CD14-positive monocyte (primary cell): ENCODE measurements around the gene MLLT10. TPM values are rescaled to one million over a fixed set of nuclear protein-coding genes. Genes with fewer than 3 reads are reported as not detected.

Experiments
- DNase-seq, 3 donors: peaks; one replicate each; pipeline ENCODE4 v3.0.0-alpha.2; 2011 to 2022
- H2AFZ ChIP-seq: 2 replicates; pipeline ENCODE4 v1.6.0; 2012; ENCODE audit warnings: mild to moderate bottlenecking, low read depth, low read length, inconsistent platforms; ENCODE audit not compliant: insufficient read depth, poor library complexity, severe bottlenecking
- H3K27ac ChIP-seq, 2 donors: 1 replicate in 1 of 2; 2 replicates in 1 of 2; pipeline ENCODE4 v1.5.1; 2012 to 2013; ENCODE audit warnings: low read length in 2 of 2, control low read depth in 1 of 2, inconsistent platforms in 1 of 2, low read depth in 1 of 2, mild to moderate bottlenecking in 1 of 2
- H3K27me3 ChIP-seq, 2 donors: one replicate each; pipeline versions ENCODE4 v1.6.0 to v1.6.1; 2011 to 2013; ENCODE audit warnings: low read length in 2 of 2; ENCODE audit not compliant: control insufficient read depth in 2 of 2, insufficient read depth in 2 of 2
- H3K36me3 ChIP-seq, 2 donors: replicated peaks in 1 of 2; 1 replicate in 1 of 2; 2 replicates in 1 of 2; pipeline versions ENCODE4 v1.5.1 to v1.6.1; 2012 to 2013; ENCODE audit warnings: low read length in 2 of 2, control low read depth in 1 of 2, inconsistent platforms in 1 of 2, mild to moderate bottlenecking in 1 of 2; ENCODE audit not compliant: insufficient read depth in 2 of 2, control insufficient read depth in 1 of 2
- H3K4me1 ChIP-seq, 2 donors: 1 replicate in 1 of 2; 2 replicates in 1 of 2; pipeline versions ENCODE4 v1.5.1 to v1.6.1; 2012 to 2013; ENCODE audit warnings: low read length in 2 of 2, control low read depth in 1 of 2, inconsistent platforms in 1 of 2, mild to moderate bottlenecking in 1 of 2, moderate library complexity in 1 of 2; ENCODE audit not compliant: insufficient read depth in 2 of 2, control insufficient read depth in 1 of 2
- H3K4me2 ChIP-seq: replicated peaks from 2 replicates; pipeline ENCODE3; 2012; ENCODE audit warnings: low read length, moderate library complexity, mild to moderate bottlenecking; ENCODE audit not compliant: poor library complexity, severe bottlenecking; ENCODE audit errors: extremely low read depth
- H3K4me3 ChIP-seq, 3 experiments: fragments of 200-600 bp in 1 of 3; sonication (generic) in 1 of 3; replicated peaks in 1 of 3; 1 replicate in 2 of 3; 2 replicates in 1 of 3; pipeline ENCODE4 v1.5.1; 2011 to 2013; ENCODE audit warnings: low read length in 3 of 3, mild to moderate bottlenecking in 3 of 3, control low read depth in 2 of 3, low read depth in 2 of 3, inconsistent platforms in 1 of 3, moderate library complexity in 1 of 3
- H3K79me2 ChIP-seq: 2 replicates; pipeline ENCODE4 v1.6.0; 2012; ENCODE audit warnings: mild to moderate bottlenecking, control low read depth, inconsistent platforms, low read length, moderate library complexity; ENCODE audit not compliant: insufficient read depth
- H3K9ac ChIP-seq: 2 replicates; pipeline ENCODE4 v1.6.0; 2017; ENCODE audit warnings: low read length, mild to moderate bottlenecking; ENCODE audit not compliant: insufficient read depth, poor library complexity, severe bottlenecking
- H3K9me3 ChIP-seq, 2 donors: replicated peaks in 1 of 2; 1 replicate in 1 of 2; 2 replicates in 1 of 2; pipeline versions ENCODE4 v1.5.1 to v1.6.1; 2012 to 2013; ENCODE audit warnings: low read length in 2 of 2, control low read depth in 1 of 2; ENCODE audit not compliant: control insufficient read depth in 1 of 2, insufficient read depth in 1 of 2
- H4K20me1 ChIP-seq: 2 replicates; pipeline ENCODE4 v1.6.0; 2012; ENCODE audit warnings: mild to moderate bottlenecking, low read length, control low read depth, moderate library complexity; ENCODE audit not compliant: insufficient read depth
- H3K27ac Mint-ChIP-seq, 7 donors: one replicate each; pipeline ENCODE4 v1.8.0; 2020; ENCODE audit warnings: mild to moderate bottlenecking in 7 of 7, mixed read lengths in 7 of 7, moderate library complexity in 6 of 7, inconsistent platforms in 2 of 7
- H3K27me3 Mint-ChIP-seq, 3 donors: one replicate each; pipeline ENCODE4 v1.8.0; 2021 to 2022; ENCODE audit warnings: low read depth in 3 of 3, mild to moderate bottlenecking in 3 of 3, mixed read lengths in 3 of 3, moderate library complexity in 3 of 3, inconsistent platforms in 1 of 3
- H3K36me3 Mint-ChIP-seq, 2 donors: one replicate each; pipeline ENCODE4 v1.8.0; 2020; ENCODE audit warnings: mixed read lengths in 2 of 2, inconsistent platforms in 1 of 2, mild to moderate bottlenecking in 1 of 2
- H3K4me1 Mint-ChIP-seq: one replicate; pipeline ENCODE4 v1.8.0; 2020; ENCODE audit warnings: mild to moderate bottlenecking, mixed read lengths
- H3K4me3 Mint-ChIP-seq, 2 donors: one replicate each; pipeline ENCODE4 v1.8.0; 2020; ENCODE audit warnings: mild to moderate bottlenecking in 2 of 2, mixed read lengths in 2 of 2, moderate library complexity in 1 of 2
- H3K9me3 Mint-ChIP-seq, 7 donors: one replicate each; pipeline ENCODE4 v1.8.0; 2020 to 2022; ENCODE audit warnings: mixed read lengths in 7 of 7, mild to moderate bottlenecking in 6 of 7, moderate library complexity in 6 of 7, inconsistent platforms in 2 of 7
- WGBS: methylation state at CpG from one replicate; pipeline ENCODE4 v1.1.5; 2013; ENCODE audit warnings: missing lambda C conversion rate; ENCODE audit not compliant: insufficient coverage; 5-methylcytosine and 5-hydroxymethylcytosine counted together
- intact Hi-C, 2 donors: fragments of 100-400 bp; cut with micrococcal nuclease; formaldehyde crosslinking; loops; one replicate each; pipeline versions ENCODE4 v1.15.0 to v1.15.1; 2023
- polyA plus RNA-seq, 3 donors: library from polyadenylated mRNA; depleted of rRNA in 1 of 3; unstranded in 2 of 3; stranded (reverse) in 1 of 3; fragments of 300-500 nt in 2 of 3; fragments of >200 nt in 1 of 3; fragmentation: Illumina TruSeq in 2 of 3; gene quantifications; 1 replicate in 2 of 3; 2 replicates in 1 of 3; pipeline ENCODE4 v1.2.3, GENCODE V29; 2012 to 2021
- TF ChIP-seq, protein P1 (sequence below): fragments of 200-600 bp; IDR thresholded peaks from one replicate; pipeline ENCODE4 v1.8.0; 2022; ENCODE audit warnings: antibody characterized with exemption, mild to moderate bottlenecking

The MLLT10 gene
- polyA plus RNA-seq, 3 donors, result 4.9 to 39.1 (median 7.5) TPM

DNA sequence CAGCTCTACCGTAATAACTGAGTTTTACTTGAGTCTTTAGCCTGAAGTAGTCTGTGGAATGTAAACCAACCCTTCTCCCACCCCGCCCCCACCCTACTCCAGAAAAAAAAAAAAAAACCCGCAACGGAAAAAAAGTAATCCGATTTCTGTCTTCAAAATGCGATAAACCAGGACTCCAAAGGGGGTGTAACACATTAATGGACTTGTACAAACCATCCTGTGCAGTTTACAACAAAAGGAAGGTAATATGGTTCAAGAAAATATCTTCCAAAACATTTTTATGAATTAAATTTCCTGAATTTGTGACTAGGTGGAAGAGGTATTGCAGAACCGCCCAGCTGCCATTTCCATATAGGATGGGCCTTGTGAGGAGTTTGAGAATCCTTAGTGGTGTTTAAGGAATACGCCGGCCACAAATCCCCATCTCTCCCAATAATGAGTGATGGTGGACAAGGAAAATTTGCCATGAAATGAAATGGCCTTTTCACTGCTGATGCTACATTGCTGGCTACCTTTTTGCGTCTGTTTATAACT is 19.1 kb upstream of the MLLT10 start:
- TF ChIP-seq, protein P1, sequence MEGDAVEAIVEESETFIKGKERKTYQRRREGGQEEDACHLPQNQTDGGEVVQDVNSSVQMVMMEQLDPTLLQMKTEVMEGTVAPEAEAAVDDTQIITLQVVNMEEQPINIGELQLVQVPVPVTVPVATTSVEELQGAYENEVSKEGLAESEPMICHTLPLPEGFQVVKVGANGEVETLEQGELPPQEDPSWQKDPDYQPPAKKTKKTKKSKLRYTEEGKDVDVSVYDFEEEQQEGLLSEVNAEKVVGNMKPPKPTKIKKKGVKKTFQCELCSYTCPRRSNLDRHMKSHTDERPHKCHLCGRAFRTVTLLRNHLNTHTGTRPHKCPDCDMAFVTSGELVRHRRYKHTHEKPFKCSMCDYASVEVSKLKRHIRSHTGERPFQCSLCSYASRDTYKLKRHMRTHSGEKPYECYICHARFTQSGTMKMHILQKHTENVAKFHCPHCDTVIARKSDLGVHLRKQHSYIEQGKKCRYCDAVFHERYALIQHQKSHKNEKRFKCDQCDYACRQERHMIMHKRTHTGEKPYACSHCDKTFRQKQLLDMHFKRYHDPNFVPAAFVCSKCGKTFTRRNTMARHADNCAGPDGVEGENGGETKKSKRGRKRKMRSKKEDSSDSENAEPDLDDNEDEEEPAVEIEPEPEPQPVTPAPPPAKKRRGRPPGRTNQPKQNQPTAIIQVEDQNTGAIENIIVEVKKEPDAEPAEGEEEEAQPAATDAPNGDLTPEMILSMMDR, result no peak
- Histone ChIP-seq H3K4me1 (peaks cover 43 to 46% of the 10 kb centered on the region in 2 donors), H3K9ac (no peak overlapping the region), H3K79me2 (no peaks in the 10 kb centered on the region), H2AFZ (no peak overlapping the region), H4K20me1 (no peaks in the 10 kb centered on the region), H3K4me3 (no peak overlapping the region), H3K36me3 (no peaks in the 10 kb centered on the region), H3K4me2 (no peak overlapping the region), H3K27me3 (peaks cover 52 to 87% of the 10 kb centered on the region in 2 donors), H3K9me3 (peaks cover 4 to 13% of the 10 kb centered on the region in 2 donors), H3K27ac (no peak overlapping the region)
- no peak overlapping the region for H3K27ac Mint-ChIP-seq
- intact Hi-C loops, result loop anchor here (10.0 kb wide), 2 partner anchors 740 to 830 kb away; partner anchors contain the start of gene SPAG6 (in 1 of the 2)
- peak overlapping the region in 1 of 2 donors; percentile 93 for H3K4me3 Mint-ChIP-seq
- H3K4me1 Mint-ChIP-seq, result peaks cover 40% of the 10 kb centered on the region
- peaks cover 0 to 15% (median 12%) of the 10 kb centered on the region in 7 donors for H3K9me3 Mint-ChIP-seq
- no peak for DNase-seq
- H3K36me3 Mint-ChIP-seq, result peaks cover 10 to 23% of the 10 kb centered on the region in 2 donors
- peaks cover 55 to 83% (median 62%) of the 10 kb centered on the region in 3 donors for H3K27me3 Mint-ChIP-seq
- no CpG with 5 or more reads among the region's 10 CpGs for WGBS

DNA sequence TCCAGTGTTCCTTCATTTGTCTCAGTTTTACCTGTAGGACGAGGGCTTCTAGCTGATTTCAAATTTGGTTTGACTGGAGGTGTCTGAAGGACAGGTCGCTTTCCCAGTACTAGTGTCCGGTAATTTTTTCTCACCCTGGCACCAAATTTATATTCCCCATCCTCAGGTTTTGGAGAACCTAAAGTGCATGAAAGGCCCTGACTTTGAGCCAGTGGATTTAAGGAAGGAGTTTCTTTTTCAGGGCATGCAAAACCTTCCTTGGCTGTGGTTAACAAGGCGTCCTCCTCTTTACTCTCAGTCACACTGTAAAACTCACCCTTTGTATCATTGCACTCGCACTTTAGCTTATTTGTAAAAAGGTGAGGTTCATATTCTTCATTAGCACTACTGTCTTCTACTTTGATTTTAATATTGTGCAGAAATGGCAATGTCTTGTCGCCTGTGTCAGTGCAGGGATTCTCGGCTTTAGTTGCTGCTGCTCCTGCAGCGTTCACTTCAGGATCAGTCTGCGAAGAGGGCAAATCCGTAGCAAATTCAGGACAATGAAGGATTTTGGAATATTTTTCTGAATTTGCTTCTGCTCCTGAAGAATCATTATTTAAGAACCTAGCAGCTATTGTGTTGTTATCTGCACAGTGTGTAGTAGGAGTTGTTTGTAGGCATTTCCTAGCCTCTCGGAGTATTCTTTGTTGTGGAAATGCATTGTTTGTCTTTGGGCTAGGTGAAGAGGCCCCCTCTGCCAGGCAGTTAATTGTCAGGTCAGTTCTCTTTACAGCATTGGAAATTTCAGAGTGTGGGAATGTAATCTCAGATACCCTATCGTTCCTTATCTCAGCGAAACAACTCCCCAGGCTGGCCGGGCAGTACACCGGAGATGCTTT is 18.4 kb upstream of the MLLT10 start:
- Histone ChIP-seq H3K79me2 (no peaks in the 10 kb centered on the region), H3K9me3 (peaks cover 4 to 13% of the 10 kb centered on the region in 2 donors), H3K9ac (no peak overlapping the region), H2AFZ (peak overlapping the region; percentile 64), H3K36me3 (no peaks in the 10 kb centered on the region), H3K4me1 (peaks cover 38 to 42% of the 10 kb centered on the region in 2 donors), H3K27me3 (peaks cover 54 to 87% of the 10 kb centered on the region in 2 donors), H3K4me2 (peak overlapping the region; percentile 91), H3K27ac (no peak overlapping the region), H4K20me1 (no peaks in the 10 kb centered on the region), H3K4me3 (peak overlapping the region in 1 of 3 experiments; percentile 75)
- Mint-ChIP-seq H3K4me3 (peak overlapping the region; percentile 77 to 93), H3K27me3 (peaks cover 60 to 83% (median 63%) of the 10 kb centered on the region in 3 donors), H3K27ac (no peak overlapping the region), H3K9me3 (peaks cover 0 to 15% (median 12%) of the 10 kb centered on the region in 7 donors), H3K4me1 (peaks cover 43% of the 10 kb centered on the region), H3K36me3 (peaks cover 10 to 23% of the 10 kb centered on the region in 2 donors)
- 53% methylated on average over 10 of the region's 15 CpGs for WGBS
- no peak for DNase-seq
- intact Hi-C loops, result loop anchor here (10.0 kb wide), 2 partner anchors 739 to 829 kb away; partner anchors contain the start of gene SPAG6 (in 1 of the 2)
- TF ChIP-seq, protein P1, result no peak
